GM12878 (cell line): Measurements from ENCODE around the gene SPATA32. TPM values are rescaled to one million over a fixed set of nuclear protein-coding genes. Genes with fewer than 3 reads are reported as not detected.
A peak's percentile ranks its signal among the peaks of the same experiment; 100 is the strongest.

ENCODE experiments used
- ATAC-seq: fragments of 200-7000 bp; cut with Tn5 transposase; 3 replicates; pipeline ENCODE4 v1.9.1; 2020; ENCODE audit warnings: mild to moderate bottlenecking, moderate library complexity
- BruUV-seq: library from RNA; stranded (reverse); fragments of 400-500 nt; replicated peaks from 2 replicates; lab custom pipeline; 2021; lab: Mats Ljungman, UMichigan
- CTCF ChIA-PET: fragments of 300-600 bp; sonication (Branson Sonifier 250); formaldehyde crosslinking; extraction: SDS; loops from one replicate; lab custom pipeline; 2021; ENCODE audit warnings: inconsistent platforms; lab: Yijun Ruan, JAX
- POLR2A ChIA-PET: fragments of 350-600 bp; formaldehyde crosslinking; extraction: SDS; loops from one replicate; lab custom pipeline; 2021; ENCODE audit warnings: inconsistent platforms; lab: Charles Lee
- RAD21 ChIA-PET: fragments of 300-600 bp; sonication (Branson Sonifier 250); formaldehyde crosslinking; loops from one replicate; lab custom pipeline; 2023; ENCODE audit warnings: antibody characterized with exemption; ENCODE audit not compliant: unreplicated experiment; lab: Charles Lee
- SMC1A ChIA-PET: fragments of 300-600 bp; sonication (Branson Sonifier 250); formaldehyde crosslinking; loops from one replicate; lab custom pipeline; 2023; ENCODE audit not compliant: unreplicated experiment, uncharacterized antibody; lab: Charles Lee
- DNase-seq: peaks from one replicate; pipeline ENCODE4 v3.0.0-alpha.2; 2011; ENCODE audit warnings: low read depth, low spot score
- FAIRE-seq: peaks from 3 replicates; lab custom pipeline; 2011; peaks lifted over from hg19 to GRCh38; lab: Jason Lieb, UNC
- H2AFZ ChIP-seq: 2 replicates; pipeline ENCODE4 v1.6.0; 2011; ENCODE audit warnings: low read depth, low read length, control low read depth; ENCODE audit not compliant: control insufficient read depth
- H3K27ac ChIP-seq: 2 replicates; pipeline ENCODE4 v1.5.1; 2011; ENCODE audit warnings: control low read depth; ENCODE audit not compliant: control insufficient read depth, insufficient read depth
- H3K27me3 ChIP-seq, 2 experiments: replicated peaks in 1 of 2; 2 replicates each; pipeline versions ENCODE4 v1.6.0 to v1.6.1; 2011; ENCODE audit warnings: low read length in 1 of 2; ENCODE audit not compliant: control insufficient read depth in 2 of 2, insufficient read depth in 2 of 2
- H3K36me3 ChIP-seq, 2 experiments: 2 replicates each; pipeline ENCODE4 v1.5.1; 2011; ENCODE audit warnings: low read length in 1 of 2; ENCODE audit not compliant: control insufficient read depth in 2 of 2, insufficient read depth in 2 of 2
- H3K4me1 ChIP-seq: 2 replicates; pipeline ENCODE4 v1.6.1; 2011; ENCODE audit warnings: mild to moderate bottlenecking, low read length, moderate library complexity, mixed read lengths; ENCODE audit not compliant: control insufficient read depth, insufficient read depth
- H3K4me2 ChIP-seq: 2 replicates; pipeline ENCODE4 v1.6.0; 2011; ENCODE audit warnings: control low read depth; ENCODE audit not compliant: control insufficient read depth, insufficient read depth
- H3K4me3 ChIP-seq: fragments of 200-600 bp; sonication (generic); 2 replicates; pipeline ENCODE4 v1.5.1; 2016
- H3K79me2 ChIP-seq: 2 replicates; pipeline ENCODE4 v1.6.0; 2011; ENCODE audit warnings: low read length; ENCODE audit not compliant: control insufficient read depth, insufficient read depth
- H3K9ac ChIP-seq: 2 replicates; pipeline ENCODE4 v1.8.0; 2011; ENCODE audit warnings: low read length, control low read depth, mixed read lengths; ENCODE audit not compliant: control insufficient read depth, insufficient read depth
- H3K9me3 ChIP-seq: replicated peaks from 3 replicates; pipeline ENCODE4 v1.5.1; 2011; ENCODE audit warnings: mild to moderate bottlenecking, low read length; ENCODE audit not compliant: control insufficient read depth, insufficient read depth
- H4K20me1 ChIP-seq: 2 replicates; pipeline ENCODE4 v1.6.0; 2011; ENCODE audit not compliant: control insufficient read depth, insufficient read depth
- BRCA1 ChIP-seq: IDR thresholded peaks from 2 replicates; pipeline ENCODE4 v1.6.1; 2011; ENCODE audit warnings: low read depth, low read length, improper control_type of control experiment
- CHD1 ChIP-seq: IDR thresholded peaks from 2 replicates; pipeline ENCODE4 v1.6.1; 2012; ENCODE audit warnings: low read depth, low read length, improper control_type of control experiment
- CREB1 ChIP-seq: IDR thresholded peaks from 2 replicates; pipeline ENCODE4 v1.6.1; 2012; ENCODE audit warnings: low read depth, mild to moderate bottlenecking, inconsistent platforms
- EGR1 ChIP-seq, 2 experiments: IDR thresholded peaks; 1 replicate in 1 of 2; 2 replicates in 1 of 2; pipeline ENCODE4 v1.6.1; 2011 to 2012; ENCODE audit warnings: low read depth in 2 of 2, low read length in 2 of 2, borderline replicate concordance in 1 of 2, mild to moderate bottlenecking in 1 of 2, moderate library complexity in 1 of 2
- IKZF1 ChIP-seq: fragments of 450-650 bp; conservative IDR thresholded peaks from 2 replicates; pipeline ENCODE4 v1.6.1; 2017; ENCODE audit warnings: antibody characterized with exemption, mild to moderate bottlenecking
- IKZF2 ChIP-seq, 2 experiments: fragments of 450-650 bp; IDR thresholded peaks; 2 replicates each; pipeline ENCODE4 v1.6.1; 2017; ENCODE audit warnings: mild to moderate bottlenecking in 2 of 2, moderate library complexity in 2 of 2
- KDM1A ChIP-seq: fragments of 200-600 bp; sonication (generic); IDR thresholded peaks from 2 replicates; pipeline ENCODE4 v1.6.1; 2016; ENCODE audit warnings: borderline replicate concordance
- NR2C1 ChIP-seq: fragments of 450-650 bp; IDR thresholded peaks from 2 replicates; pipeline ENCODE4 v1.6.1; 2017; ENCODE audit warnings: antibody characterized with exemption, mild to moderate bottlenecking, moderate library complexity
- PKNOX1 ChIP-seq: fragments of 450-650 bp; IDR thresholded peaks from 2 replicates; pipeline ENCODE4 v1.6.1; 2016; ENCODE audit warnings: mild to moderate bottlenecking
- POLR2AphosphoS2 ChIP-seq: IDR thresholded peaks from 2 replicates; pipeline ENCODE4 v1.6.1; 2011; ENCODE audit warnings: low read depth, mild to moderate bottlenecking, low read length, improper control_type of control experiment, moderate library complexity
- ZNF384 ChIP-seq: IDR thresholded peaks from 2 replicates; pipeline ENCODE4 v1.6.1; 2012; ENCODE audit warnings: low read depth, mild to moderate bottlenecking, low read length, improper control_type of control experiment, borderline replicate concordance
- ZZZ3 ChIP-seq: IDR thresholded peaks from 2 replicates; pipeline ENCODE4 v1.6.1; 2011; ENCODE audit warnings: low read depth; ENCODE audit not compliant: control insufficient read depth, insufficient read length
- WGBS: methylation state at CpG from one replicate; pipeline ENCODE4 v1.1.6; 2016; ENCODE audit warnings: low lambda C conversion rate; ENCODE audit not compliant: insufficient replicate concordance, insufficient coverage; ENCODE audit errors: missing lambda C conversion rate; 5-methylcytosine and 5-hydroxymethylcytosine counted together
- in situ Hi-C: fragments of 300-500 bp; cut with MboI; formaldehyde crosslinking; loops from 9 replicates; pipeline ENCODE4 v1.14.3; 2018; ENCODE audit warnings: mixed read lengths
- intact Hi-C: fragments of 100-400 bp; cut with micrococcal nuclease; formaldehyde crosslinking; loops from one replicate; pipeline ENCODE4 v1.14.2; 2022; ENCODE audit not compliant: unreplicated experiment
- polyA plus RNA-seq, 11 experiments: library from polyadenylated mRNA; depleted of rRNA in 4 of 11; unstranded in 6 of 11; stranded (reverse) in 5 of 11; fragments of >200 nt; fragmentation: Nextera tagmentation in 4 of 11; fragmentation: Illumina TruSeq in 1 of 11; extraction: Ambion mirVana in 4 of 11; extraction: Trizol in 1 of 11; gene quantifications; 1 replicate in 1 of 11; 2 replicates in 10 of 11; pipeline versions ENCODE4 v1.2.1 to v1.2.3, GENCODE V29; 2011 to 2016; ENCODE audit warnings: inconsistent platforms in 2 of 11, missing spikeins in 2 of 11, low read depth in 1 of 11
- total RNA-seq, 4 experiments: library from RNA; depleted of rRNA in 3 of 4; stranded (reverse); fragments of >200 nt in 3 of 4; fragmentation: Illumina TruSeq in 1 of 4; extraction: Trizol in 1 of 4; gene quantifications; 2 replicates each; pipeline versions ENCODE4 v1.2.1 to v1.2.3, GENCODE V29; 2013 to 2021

The SPATA32 gene
- total and polyA plus RNA-seq, 10 of the 15 experiments (the other 5 are each of a cell fraction or from before 2014, with no cell fraction given) = 0.03 to 0.35 (median 0.11) TPM; not detected in 3

DNA sequence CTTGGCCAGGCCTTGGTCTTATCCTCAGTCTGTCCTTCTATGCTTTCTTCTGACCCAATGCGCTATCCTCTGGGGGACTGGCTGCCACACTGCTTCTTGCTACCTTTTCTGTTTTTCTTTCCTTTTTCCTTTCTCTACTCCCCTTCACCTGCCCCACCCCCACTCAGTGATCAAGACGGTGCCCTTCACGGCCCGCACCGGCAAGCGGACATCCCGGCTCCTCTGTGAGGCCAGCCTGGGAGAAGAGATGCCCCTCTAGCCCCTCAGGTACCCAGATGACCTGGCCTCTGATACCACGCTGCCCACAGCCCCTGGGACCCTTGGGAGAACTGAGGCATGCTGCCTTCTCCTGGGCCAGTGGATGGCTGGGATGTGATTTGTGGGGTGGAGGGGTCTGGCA lies 15.6 kb downstream of the SPATA32 start:
- Histone ChIP-seq H3K9ac (no peak overlapping the region), H3K27ac (no peak overlapping the region)

More for the DNA sequence above, 15.6 kb downstream of the SPATA32 start:
- no peak for DNase-seq
- in situ Hi-C loops = no loop called here
- no peak for FAIRE-seq
- no peak for TF ChIP-seq CHD1
- TF ChIP-seq PKNOX1 = no peak
- no peak for TF ChIP-seq ZNF384
- TF ChIP-seq BRCA1 = no peak
- no peak for TF ChIP-seq NR2C1
- TF ChIP-seq IKZF1 = no peak
- TF ChIP-seq ZZZ3 = no peak
- no peak for TF ChIP-seq CREB1
- no peak for TF ChIP-seq KDM1A
- TF ChIP-seq IKZF2 (IDR thresholded peaks at IDR 0.05) = no peak
- no peak for TF ChIP-seq EGR1 (IDR thresholded peaks at IDR 0.05; ENCODE audit: borderline replicate concordance in 1 of 2, low read depth in 2 of 2, low read length in 2 of 2)
- no peak for TF ChIP-seq POLR2AphosphoS2
- TF ChIP-seq, all 136 proteins: peak for 0
- Histone ChIP-seq H3K27me3 (no peaks in the 10 kb centered on the region), H3K4me1 (peaks cover 14% of the 10 kb centered on the region), H3K4me2 (peak overlapping the region; percentile 80), H2AFZ (no peak overlapping the region), H3K4me3 (no peak overlapping the region), H3K79me2 (peaks cover 13% of the 10 kb centered on the region), H4K20me1 (no peaks in the 10 kb centered on the region), H3K9me3 (no peaks in the 10 kb centered on the region), H3K36me3 (peaks cover 6 to 40% of the 10 kb centered on the region in 2 experiments; a peak in 3 of 4 replicates)
- intact Hi-C loops = no loop called here
- whole genome bisulfite sequencing = 78% methylated on average over 8 of the region's 8 CpGs
- POLR2A ChIA-PET = interaction anchor here (0.9 to 3.8 kb wide), 2 partner anchors 18 to 21 kb away, joined by 3 to 18 read pairs; no protein-coding TSS in a partner anchor
- no TSS peak for BruUV-seq
- SMC1A ChIA-PET = interaction anchor here (1.1 kb wide), 1 partner anchor 85 kb away, joined by 3 read pairs; the partner anchor contains the start of gene HEXIM2
- CTCF ChIA-PET = interaction anchor here (1.3 to 4.8 kb wide), 5 partner anchors 10 to 45 kb away, joined by 3 to 36 read pairs (median 20); partner anchors contain the start of gene FMNL1
- no peak for ATAC-seq
- RAD21 ChIA-PET = interaction anchor here (1.1 to 1.6 kb wide), 2 partner anchors 15 to 27 kb away, joined by 3 read pairs; no protein-coding TSS in a partner anchor
